GM19395 (cell line): ENCODE results near the gene GABRD.

Experiments
- ATAC-seq: cut with Tn5 transposase; IDR thresholded peaks from one replicate; pipeline ENCODE4 v1.9.1; 2021; ENCODE audit warnings: mild to moderate bottlenecking, moderate library complexity; ENCODE audit not compliant: unreplicated experiment

The GABRD gene

DNA sequence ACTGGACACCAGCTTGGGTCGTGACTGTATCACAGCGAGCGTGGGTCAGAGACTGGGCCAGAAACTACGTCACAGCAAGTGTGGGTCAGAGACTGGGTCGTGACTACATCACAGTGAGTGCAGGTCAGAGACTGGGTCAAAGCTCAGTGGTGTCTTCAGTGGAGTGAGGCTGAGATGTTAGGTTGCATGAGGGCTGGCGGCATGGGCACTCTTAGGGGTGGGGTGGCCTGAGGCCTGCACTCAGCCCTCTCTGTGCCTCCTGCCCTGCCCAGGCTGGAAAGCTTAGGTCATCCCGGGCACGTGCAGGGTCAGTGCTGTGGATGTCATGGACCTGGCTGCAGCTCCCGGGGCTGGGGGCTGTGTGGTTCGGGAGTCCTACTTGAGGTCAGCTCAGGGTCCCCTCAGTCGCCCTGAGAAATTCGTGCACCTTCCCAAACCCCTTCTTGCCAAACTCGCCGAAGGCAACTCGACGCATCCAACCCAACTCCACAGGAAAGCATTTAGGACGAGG is 34.5 kb upstream of the GABRD start:
- no peak for ATAC-seq

- ATAC-seq, result no peak
These were observed 33.6 kb upstream of the GABRD start for GRCh38 chr1:1985375-1986050.

- ATAC-seq, result no peak
These were observed 32.5 kb upstream of the GABRD start for GRCh38 chr1:1986451-1987141.

DNA sequence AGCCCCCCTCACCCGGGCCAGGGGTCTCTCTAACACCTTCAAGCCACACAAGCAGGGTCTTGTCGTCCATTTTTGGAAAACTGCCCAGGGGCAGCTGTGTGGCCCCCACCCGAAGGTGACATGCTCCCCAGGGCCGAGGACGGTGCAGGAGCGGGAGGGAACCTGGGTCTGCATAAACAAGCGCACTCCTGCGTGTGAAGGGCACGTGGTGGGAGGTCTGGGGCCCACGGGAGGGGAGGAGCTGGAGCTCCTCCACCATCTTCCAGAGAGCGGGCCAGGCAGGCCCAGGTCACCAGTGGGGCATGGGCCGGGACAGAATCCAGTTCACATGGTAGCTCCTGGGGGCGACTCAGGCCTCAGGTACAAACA is 32.0 kb upstream of the GABRD start:
- ATAC-seq, result no peak

GRCh38 chr1:1988061-1988945 is 30.8 kb upstream of the GABRD start:
- ATAC-seq, result no peak

GRCh38 chr1:1989102-1989542 is 30.0 kb upstream of the GABRD start:
- ATAC-seq, result no peak

GRCh38 chr1:1989789-1990188 is 29.4 kb upstream of the GABRD start:
- ATAC-seq, result no peak

DNA sequence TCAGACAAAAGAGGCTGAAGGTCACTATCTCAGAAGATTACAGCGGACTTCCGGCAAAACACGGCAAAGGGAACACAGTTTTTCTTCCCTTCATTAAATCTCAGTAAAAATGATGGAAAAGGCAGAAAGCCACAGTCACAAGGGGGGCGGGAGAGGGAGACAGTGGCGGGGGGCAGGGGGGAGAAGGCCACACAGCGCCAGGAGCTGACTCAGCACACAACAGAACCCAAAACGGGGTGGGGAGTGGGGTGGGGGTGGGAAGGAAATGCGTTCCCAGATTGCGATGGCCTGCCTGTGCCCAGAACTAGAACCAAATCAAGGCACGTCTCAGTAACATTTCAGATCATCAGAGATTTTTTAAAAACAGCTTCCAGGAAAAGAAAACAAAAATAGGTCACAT is 28.9 kb upstream of the GABRD start:
- no peak for ATAC-seq

- ATAC-seq, result no peak
These were observed 24.6 kb upstream of the GABRD start for GRCh38 chr1:1994536-1994935.

DNA sequence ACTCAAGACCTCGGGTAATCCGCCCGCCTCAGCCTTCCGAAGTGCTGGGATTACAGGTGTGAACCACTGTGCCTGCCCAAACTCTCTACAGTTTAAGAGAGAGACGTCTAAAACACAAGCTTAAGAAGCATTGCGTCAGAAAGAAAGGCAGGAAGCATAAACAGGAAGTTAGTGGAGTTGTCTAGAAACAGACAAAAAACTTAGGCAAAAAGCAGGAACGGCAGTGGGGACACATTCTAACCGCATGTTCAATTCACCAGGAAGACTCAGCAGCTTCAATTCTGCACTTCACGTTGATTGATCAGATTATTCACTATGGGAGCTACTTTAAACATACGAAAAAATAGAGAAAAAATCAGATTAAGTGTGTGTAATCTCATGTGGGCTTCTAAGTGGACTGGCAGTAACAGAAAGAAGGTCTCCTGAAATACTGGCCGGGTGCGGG is 22.9 kb upstream of the GABRD start:
- ATAC-seq, result no peak

- no peak for ATAC-seq
These were observed 21.6 kb upstream of the GABRD start for GRCh38 chr1:1997576-1997975.

GRCh38 chr1:2000432-2000831 is 18.7 kb upstream of the GABRD start:
- no peak for ATAC-seq

DNA sequence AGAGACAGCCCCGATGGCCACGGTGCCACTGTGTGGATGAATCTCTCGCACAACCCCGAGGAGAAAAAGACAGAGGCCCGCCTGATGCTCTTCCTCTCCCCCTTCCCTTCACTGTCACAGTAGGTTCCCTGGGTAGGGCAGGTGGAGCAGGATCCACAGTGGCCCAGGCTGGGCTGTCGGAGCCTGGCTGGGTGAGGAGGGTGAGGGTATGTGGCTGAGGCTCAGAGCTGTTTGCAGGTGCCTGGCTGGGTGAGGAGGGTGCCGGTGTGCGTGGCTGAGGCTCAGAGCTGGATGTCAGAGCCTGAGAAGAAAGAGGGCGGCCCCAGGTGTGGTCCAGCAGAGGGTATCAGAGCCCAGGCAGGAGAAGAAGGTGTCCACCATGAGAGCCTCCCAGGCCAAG is 18.3 kb upstream of the GABRD start:
- no peak for ATAC-seq

GRCh38 chr1:2001773-2002411 is 17.3 kb upstream of the GABRD start:
- ATAC-seq, result no peak

DNA sequence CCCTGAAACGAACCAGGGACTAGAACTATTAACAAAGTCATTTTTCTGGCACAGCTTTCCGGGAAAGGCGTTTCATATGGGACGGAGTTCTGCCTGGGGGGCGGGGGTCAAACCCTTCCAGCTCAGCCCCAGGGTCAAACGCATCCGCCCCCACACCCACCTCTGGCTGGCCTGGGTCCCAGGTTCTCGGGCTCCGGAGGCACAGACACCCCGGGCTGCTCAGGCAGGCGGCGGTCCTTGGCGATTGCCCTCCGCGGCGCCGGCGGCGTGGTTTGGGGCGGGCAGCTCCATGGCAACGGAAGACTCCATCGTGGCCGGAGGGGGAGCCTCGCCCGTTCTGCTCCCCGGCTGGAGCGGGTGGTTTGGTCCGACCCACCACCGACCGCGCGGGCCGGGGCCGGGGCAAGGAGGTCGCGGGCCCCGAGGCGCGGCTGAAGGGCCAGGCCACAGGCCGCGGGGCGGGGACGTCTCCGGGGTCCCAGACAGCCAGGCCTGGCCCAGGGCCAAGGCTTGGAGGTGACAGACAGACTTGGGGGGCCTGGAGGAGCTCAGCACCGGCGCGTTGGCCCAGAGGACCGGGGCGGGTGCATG is 15.5 kb upstream of the GABRD start, which contains the start of gene CFAP74:
CFAP74 (minus strand) TSS at position 246 of the 591 bp plus-strand sequence. CDS start 12,830 bp downstream, outside the sequence.
- no peak for ATAC-seq

- no peak for ATAC-seq
These were observed 14.3 kb upstream of the GABRD start for GRCh38 chr1:2004856-2005255.

GRCh38 chr1:2009101-2010053 is 9.8 kb upstream of the GABRD start:
- ATAC-seq, result no peak

DNA sequence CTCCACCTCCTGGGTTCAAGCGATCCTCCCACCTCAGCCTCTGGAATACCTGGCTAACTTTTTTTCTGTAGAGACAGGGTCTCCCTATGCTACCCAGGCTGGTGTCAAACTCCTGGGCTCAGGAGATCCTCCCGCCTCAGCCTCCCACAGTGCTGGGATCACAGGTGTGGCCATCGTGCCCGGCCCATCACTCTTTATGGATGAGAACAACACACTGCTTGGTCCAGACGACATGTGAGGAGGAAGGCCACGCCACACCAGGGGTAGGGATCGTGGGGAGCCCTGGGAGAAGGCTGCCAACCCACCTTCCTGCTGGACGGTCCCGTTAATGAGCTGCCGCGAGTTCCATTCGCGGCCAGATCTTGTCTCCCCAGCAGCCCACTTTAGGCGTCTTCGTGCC is 5.0 kb upstream of the GABRD start:
- ATAC-seq, result no peak
